ENCODE data around the gene OXTR.

OXTR gene

DNA sequence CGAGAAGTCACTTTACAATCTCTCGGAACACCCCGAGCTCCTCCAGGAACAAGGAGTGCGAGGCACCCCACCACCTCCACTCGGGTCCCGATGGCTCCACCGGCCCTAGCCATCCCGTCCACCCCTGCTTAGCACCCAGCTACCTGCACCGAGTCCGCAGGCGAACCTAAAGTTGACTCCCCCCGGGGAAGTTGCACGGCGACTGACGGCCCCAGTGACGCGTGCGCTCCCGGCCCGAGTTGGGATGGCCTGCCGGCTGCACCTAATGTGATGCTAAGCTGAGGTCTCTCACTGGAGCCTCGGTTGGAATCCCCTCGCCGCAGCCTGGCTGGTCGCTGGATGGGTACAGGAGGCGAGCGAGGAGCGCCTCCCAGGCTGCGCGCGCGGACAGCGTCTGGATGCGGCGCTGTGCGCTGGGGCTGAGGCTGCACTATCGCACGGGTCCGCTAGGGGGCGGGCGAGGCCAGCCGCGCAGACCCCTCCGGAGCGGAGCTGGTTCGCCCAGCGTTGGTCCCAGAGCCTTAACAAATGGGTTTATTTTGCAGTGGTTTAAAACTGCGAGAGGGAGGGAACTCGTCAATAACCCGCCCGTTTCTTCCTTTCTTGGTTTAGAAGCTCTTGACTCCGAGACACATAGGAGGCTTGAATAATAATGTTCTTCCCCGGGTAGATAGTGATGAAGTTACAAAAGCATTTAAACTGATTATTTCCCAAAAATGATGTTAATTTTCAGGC, at the start of gene OXTR:
Gene OXTR (minus strand): TSS at position 526 of the 735 bp plus-strand sequence. CDS start 1,426 bp downstream, outside the sequence.
- DNase-seq: no peak

DNA sequence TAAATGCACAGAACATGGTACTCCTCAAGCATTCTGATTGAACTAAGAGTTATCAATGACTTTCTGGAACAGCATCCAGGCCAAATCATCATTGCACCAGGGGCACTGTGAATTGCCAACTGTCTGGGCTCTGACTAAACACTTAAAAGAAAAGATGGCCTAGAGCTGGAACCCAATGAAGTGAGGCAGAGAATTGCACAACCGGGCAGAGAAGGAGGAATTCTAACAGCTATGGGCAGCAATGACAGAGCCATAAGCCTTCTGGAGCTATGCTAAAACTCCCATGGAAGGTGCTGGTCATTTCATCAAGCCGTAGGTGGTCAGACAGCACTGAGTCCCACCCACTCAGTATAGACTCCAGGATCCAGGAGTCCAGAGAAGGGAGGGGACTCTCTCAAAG, 48.1 kb upstream of the OXTR start:
- no peak for DNase-seq

GRCh38 chr3:8816106-8816505, 46.7 kb upstream of the OXTR start:
- no peak for DNase-seq

DNA sequence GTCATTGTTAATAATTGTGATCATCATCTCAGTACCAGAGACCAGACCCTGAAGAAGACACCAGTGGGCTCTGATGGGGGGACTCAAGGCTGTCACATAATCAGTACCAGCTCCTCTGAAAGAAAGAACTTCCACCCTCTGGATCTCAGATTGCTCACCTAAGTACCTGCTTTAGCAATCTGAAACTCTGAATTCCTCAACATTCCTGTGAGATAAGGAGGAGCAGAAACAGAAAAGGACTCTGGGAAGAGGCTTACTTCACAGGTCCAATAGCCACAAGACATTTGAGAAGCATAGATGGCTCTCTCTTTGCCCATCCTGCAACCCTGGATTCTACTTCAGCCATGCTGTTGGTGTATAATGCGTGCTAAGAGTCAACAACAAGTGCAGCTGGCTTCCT, 44.0 kb upstream of the OXTR start:
- DNase-seq: no peak

DNA sequence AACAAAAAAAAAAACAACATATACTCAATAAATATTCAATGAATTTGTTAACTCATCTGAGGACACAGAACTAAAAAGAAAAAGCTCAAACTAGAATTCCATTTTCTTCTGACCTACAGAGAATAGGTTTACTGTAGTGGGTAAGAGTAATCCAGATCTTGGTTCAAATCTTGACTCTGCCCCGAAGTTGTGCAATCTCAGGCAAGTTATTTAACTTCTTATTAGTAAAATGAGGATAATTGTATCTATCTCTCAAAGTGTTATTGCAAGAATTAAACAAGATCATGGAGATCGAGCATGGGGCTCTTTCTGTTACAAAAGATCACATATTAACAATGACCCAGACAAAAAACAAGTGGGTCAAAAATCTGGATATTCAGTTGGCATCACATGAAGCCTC, 41.1 kb upstream of the OXTR start:
- DNase-seq: no peak

- no peak for DNase-seq
These were observed 36.4 kb upstream of the OXTR start for GRCh38 chr3:8805774-8806173.

GRCh38 chr3:8802256-8802655, 32.8 kb upstream of the OXTR start:
- DNase-seq: no peak

DNA sequence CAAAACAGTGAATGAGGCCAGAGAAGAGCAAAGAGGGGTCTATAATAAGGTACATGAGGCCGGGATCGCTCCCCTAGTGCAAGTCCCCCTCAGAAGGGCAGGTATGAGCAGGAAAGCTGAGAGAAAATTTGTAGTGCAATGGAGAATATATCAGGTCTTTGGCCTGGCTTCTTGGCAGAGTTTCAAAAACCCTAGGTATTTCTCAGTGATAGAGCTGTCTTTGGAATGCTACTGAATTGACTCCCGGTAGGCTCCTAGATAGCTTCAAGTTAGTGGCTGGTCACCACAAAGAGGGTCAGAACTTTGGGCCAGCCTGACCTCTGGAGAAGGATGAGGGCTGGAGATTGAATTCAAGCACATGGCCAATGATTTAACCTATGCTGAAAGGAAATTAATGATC, 30.6 kb upstream of the OXTR start:
- DNase-seq: no peak

DNA sequence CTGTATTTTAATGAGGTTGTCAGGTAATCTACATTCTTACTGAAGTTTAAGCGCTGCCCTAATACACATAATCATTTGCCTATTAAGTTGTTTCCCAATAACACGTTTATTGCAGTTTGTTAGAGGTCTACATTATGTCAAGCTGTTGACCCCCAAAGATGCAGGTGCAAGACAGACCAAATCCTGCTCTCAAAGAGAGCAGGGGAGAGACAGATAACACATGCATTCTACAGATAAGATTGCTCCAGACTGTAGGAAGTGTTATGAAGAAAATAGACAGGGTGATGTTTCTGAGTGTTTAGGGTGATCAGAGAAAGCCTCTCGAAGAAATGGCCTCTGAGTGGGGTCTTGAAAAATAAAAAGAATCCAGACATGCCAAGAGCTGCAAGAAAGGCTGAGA, 24.8 kb upstream of the OXTR start:
- no peak for DNase-seq

GRCh38 chr3:8793242-8793641, 23.8 kb upstream of the OXTR start:
- no peak for DNase-seq

DNA sequence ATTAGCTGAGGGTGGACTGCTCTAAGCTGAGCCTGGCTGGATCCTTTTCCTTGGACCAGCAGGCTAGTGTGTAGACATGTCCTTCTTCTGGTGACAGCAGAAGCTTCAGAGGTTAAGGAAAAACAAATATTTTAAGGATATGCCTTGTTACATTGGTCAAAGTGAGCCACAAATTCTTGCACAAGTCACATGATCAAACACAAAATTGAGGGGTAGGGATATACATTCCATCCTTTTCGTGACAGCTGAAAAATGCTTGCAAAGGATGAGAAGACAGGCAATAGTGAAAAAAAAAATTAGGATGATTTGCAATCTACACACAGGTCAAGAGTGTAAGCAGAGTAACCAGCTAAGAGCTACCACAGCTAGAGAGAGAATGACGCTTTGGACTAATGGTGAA, 21.1 kb upstream of the OXTR start:
- no peak for DNase-seq

GRCh38 chr3:8784676-8785435, 15.4 kb upstream of the OXTR start:
- no peak for DNase-seq

- no peak for DNase-seq
These were observed 10.9 kb upstream of the OXTR start for GRCh38 chr3:8780279-8780678.

DNA sequence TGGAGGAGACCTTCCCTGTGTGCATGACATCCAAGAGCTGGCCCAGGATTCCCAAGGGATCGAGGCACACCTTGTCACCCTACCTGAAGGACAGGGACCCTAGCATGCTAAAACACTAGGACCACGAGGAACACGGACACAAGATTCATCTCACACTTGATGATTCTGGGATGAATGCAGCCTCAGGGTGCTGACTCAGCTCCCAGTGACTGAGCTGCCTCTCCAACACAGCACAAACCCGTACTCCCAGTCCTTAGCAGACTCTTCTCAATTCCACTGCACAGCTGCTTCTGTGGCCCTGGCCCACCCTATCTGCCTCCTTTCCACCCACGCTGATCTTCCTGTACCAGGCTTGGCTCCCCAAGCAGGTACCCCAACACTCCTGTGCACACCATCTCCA, 9.1 kb upstream of the OXTR start:
- no peak for DNase-seq

- no peak for DNase-seq
These were observed 8.5 kb upstream of the OXTR start for GRCh38 chr3:8777978-8778267.

- DNase-seq: no peak
These were observed 8.0 kb upstream of the OXTR start for GRCh38 chr3:8777201-8777977.

- no peak for DNase-seq
These were observed 7.0 kb upstream of the OXTR start for GRCh38 chr3:8776406-8776805.

DNA sequence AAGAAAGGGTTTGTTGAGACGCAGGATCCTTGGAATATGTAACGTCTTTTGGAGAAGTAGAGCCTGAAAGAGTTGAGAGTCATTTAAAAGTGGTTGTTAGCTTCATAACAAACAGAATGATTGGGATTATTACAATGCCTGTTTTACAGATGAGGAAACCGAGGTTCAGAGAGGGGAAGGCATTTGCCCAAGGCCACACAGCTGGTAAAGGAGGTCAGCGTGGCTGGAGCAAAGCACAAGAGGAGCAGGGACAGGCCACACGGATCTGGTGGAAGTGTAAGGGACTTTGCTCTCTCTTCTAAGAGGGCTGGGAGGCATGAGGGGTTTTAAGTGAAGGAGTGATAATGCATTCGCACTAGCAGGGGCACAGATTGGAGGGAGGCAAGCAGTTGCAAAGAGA, 6.2 kb upstream of the OXTR start:
- DNase-seq: no peak

GRCh38 chr3:8775181-8775580, 5.8 kb upstream of the OXTR start:
- DNase-seq: no peak

DNA sequence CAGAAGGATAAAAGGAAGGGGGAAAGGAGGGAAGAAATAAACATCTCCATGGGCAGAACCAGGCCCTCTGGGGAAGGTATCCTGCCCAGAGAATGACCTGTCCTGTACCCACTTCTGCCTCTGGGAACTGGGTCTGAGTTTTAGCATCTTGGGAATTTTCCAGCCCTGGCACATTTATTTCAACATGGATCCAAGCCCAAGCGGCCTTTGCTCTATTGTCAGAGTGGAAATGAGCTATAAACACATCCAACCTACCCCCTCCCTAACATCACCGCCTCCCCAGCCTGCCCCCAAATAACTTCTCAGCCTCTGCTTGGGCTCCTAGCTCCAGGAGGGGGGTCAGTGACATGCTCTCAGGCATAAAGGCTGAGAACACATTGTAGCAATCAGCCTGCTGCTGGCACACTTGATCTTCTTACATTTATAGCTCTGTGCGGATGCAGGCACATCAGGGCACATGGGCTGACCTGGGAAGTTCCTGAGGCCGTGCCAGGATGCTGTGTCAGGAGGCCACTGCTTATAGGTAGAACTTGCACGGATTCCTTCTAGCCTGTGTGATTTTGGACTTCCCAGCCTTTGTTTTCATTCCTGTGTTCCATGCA, 4.6 kb upstream of the OXTR start:
- no peak for DNase-seq

- DNase-seq: no peak
These were observed 887 bp downstream of the OXTR start for GRCh38 chr3:8768364-8769087.

GRCh38 chr3:8767667-8768363, 1.6 kb downstream of the OXTR start:
- no peak for DNase-seq
